HG02571 (cell line): ENCODE measurements around the gene SECISBP2.

Experiments
- ATAC-seq: cut with Tn5 transposase; IDR thresholded peaks from one replicate; pipeline ENCODE4 v1.9.1; 2021; ENCODE audit warnings: mild to moderate bottlenecking, moderate library complexity; ENCODE audit not compliant: unreplicated experiment

Gene SECISBP2

GRCh38 chr9:89380437-89381307, 62.4 kb downstream of the SECISBP2 start:
- no peak for ATAC-seq

DNA sequence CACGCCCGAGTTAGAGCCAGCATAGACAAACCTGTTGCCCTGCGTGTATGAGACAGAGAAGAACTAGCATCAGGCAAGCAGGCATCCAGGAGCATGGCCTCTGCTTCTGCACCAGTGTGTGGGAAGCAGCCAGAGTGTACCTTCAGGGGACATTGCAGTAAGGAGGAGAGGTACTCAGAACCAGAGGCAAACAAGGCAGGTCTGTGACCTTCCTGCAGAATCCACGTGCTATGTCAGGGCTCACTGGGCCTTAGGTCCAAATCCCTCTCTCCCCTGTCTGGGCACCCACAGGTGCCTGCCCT, 63.0 kb downstream of the SECISBP2 start:
- no peak for ATAC-seq

GRCh38 chr9:89382026-89382986, 64.0 kb downstream of the SECISBP2 start:
- no peak for ATAC-seq

- no peak for ATAC-seq
Measured at GRCh38 chr9:89383030-89383720, 64.9 kb downstream of the SECISBP2 start.

GRCh38 chr9:89383721-89384300, 65.5 kb downstream of the SECISBP2 start:
- no peak for ATAC-seq

DNA sequence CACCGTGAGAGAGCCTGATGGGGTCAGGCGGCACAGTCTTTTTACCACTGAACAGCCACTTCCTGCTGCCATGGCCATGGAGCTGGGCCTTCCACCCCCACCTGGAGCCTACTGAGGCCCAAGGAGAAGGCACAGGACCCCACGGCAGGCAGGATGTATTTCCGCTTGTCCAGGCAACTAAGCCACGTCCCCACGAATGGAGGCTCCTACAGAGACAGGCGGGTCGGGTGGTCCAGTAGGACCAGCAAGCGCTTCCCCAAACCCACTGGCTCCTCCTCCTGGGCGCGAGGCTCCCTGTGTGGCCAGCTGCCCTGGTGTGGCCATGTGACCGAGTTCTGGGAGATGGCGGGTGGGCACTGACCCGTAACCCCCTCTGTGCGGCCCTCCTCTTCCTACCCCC, 66.5 kb downstream of the SECISBP2 start:
- ATAC-seq, result no peak

- no peak for ATAC-seq
Measured at GRCh38 chr9:89386206-89386605, 67.9 kb downstream of the SECISBP2 start.

DNA sequence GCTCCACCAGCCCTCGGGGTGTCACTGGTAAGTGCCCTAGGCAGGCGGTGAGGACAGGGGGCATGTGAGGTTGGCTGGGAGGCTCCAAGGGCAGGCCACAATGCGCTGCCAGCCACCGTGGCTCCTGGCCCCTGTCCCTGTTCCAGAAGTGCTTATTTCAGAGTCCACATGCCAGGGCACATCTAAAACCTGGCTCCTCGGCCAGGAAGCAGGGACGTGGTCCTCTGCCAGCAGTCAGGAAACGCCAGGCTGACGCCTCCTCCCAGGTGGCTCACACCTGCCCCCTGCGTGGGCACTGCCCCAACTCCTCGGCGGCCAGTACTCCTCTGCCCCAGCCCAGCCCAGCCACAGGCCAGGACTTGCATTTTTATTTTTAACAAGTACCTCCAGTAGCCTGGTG, 68.5 kb downstream of the SECISBP2 start:
- ATAC-seq, result no peak

DNA sequence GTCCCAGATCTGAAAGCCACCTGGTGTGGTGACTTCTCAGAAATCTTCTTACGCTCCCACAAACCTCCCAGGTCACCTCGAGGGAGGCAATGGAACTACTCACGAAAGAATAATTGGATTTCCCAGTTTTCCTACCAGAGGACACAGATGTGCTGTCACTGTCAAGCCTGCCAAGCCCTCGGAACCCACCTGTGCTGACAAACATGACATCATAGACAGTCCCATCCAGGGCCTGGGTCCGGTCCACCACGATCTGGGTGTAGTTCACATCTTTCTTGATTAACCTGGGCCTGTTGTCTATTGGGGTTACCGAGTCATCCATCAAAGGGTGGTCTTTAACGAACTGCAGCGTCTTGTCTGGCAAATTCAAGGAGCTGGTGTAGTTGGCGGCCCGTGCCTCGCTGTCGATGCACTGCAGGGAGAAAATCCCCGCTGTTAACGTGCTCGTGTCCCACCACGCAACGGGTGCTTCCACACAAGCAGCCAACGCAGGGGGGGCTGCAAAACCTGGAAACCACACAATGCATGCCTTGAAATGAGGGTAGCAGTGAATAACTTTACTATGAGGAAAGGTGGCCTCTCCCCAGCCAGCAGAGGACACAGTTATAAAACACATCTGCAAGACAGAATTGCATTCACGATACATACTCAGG, 69.0 kb downstream of the SECISBP2 start:
- ATAC-seq, result no peak

DNA sequence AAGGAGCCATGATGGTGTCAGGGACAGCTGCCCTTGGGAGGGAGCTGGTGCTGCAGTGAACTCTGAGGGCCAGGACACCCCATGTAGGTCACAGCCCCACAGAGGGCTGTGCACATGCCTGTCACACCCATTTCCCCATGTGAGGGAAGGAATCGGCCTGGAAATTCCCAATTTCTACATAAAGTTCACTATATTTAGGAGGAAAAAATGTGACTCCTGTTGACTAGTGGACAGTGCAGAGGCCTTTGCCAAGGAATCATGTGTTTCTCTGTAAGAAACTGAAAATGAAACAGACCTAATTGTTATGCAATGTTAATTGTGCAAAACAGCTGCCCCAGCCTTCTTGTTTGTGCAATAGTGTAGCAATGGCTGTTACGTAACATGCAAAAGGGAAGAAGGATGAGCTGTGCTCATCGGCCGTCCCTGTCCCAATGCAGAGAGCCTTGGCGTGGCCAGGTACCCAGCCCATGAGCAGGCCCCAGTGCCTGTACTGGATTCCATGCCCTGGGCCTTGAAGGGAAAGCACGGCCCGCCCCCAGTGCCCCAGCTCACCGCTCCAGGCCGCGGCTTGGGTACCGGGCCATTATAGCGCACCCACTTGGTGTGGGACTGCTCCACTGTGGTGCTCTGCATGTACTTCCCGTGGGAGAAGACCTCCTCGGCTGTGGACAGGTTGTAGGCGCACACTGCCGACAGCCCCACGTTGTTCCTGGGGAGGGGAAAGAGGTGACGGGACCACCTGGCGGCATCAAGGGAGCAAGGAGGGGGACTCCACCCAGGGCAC, 70.0 kb downstream of the SECISBP2 start:
- ATAC-seq, result no peak

GRCh38 chr9:89388868-89389177, 70.5 kb downstream of the SECISBP2 start:
- ATAC-seq, result no peak

DNA sequence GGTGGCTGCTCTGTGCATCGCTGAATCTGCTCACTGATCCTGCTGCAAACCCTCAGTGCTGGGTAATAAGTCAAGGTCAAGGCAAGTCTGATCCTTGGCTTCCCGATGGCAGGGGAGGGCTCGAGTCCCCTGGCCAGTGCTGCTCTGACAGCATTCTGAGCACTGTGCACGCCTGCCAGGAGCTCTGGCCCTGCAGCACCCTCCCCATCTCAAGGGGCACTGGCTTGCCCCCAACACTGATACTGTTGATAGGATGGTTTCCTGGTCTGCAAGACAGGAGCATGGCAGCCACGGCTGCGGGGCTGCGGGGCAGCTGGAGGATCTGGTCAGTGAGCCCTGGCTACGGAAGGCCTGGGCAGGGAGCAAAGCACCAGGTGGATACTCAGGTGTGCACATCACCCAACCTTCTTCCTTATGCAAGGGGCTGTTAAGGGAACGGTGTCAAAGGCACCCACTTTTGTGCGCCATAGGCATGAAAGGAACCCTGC, 71.8 kb downstream of the SECISBP2 start:
- no peak for ATAC-seq

DNA sequence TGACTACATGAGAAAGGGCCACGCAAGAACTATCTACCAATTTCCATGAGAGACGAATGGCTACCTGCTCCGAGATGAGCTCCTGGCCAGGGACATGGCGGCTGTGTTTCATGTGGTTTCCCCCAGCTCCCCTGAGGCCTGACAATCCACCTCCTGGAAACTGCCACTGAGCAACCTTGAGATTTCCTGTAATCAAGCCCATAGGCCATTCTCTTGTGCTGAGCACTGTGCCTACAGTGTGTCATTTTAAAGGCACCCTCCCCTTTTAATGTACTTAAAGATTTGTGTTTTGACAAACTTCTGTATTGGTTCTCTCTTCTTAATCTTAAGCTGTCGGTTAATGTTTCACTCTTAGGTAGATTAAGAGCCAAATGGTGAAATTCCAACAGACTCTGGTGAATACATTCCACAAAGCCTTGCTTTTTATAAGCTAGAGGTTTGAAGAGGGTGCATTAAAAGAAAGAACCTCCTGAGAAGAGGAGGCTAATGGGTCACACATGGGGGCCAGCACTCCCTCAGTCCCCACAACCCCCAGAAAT, 72.3 kb downstream of the SECISBP2 start:
- no peak for ATAC-seq

GRCh38 chr9:89391585-89391984, 73.3 kb downstream of the SECISBP2 start:
- ATAC-seq, result no peak

- no peak for ATAC-seq
Measured at GRCh38 chr9:89394412-89394811, 76.1 kb downstream of the SECISBP2 start.

GRCh38 chr9:89395931-89396710, 77.8 kb downstream of the SECISBP2 start:
- ATAC-seq, result no peak

DNA sequence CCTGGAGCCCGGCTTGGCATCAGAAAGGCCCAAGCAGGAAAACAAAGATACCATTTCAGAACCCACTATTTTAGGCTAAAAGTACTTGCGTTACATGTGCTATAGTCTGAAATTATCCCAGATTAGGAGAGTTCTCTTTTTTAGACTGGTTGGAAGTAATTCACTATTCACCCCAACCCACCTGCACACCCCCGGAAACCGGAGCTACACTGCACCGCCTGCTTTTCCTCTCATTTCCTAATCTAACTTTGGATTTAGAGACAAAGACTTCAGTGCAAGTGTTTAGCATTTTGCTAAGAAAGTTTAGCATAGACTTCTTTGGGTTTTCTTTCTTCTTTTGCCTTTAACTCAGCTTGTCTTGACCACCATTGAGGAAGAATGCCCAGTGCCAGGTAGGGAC, 79.2 kb downstream of the SECISBP2 start:
- ATAC-seq, result no peak

- no peak for ATAC-seq
Measured at GRCh38 chr9:89398621-89399020, 80.3 kb downstream of the SECISBP2 start.
